BE2C (cell line): ENCODE measurements around the gene EHD4.

Experiments
- DNase-seq: peaks from one replicate; pipeline ENCODE4 v3.0.0-alpha.2; 2020
- H3K27me3 ChIP-seq: fragments of 250-450 bp; sonication (Bioruptor Pico); 2 replicates; pipeline ENCODE4 v1.5.1; 2020; ENCODE audit warnings: mild to moderate bottlenecking
- H3K36me3 ChIP-seq: fragments of 250-450 bp; sonication (Bioruptor Pico); 2 replicates; pipeline ENCODE4 v1.5.1; 2020; ENCODE audit warnings: mild to moderate bottlenecking
- H3K4me1 ChIP-seq: fragments of 250-450 bp; sonication (Bioruptor Pico); 2 replicates; pipeline ENCODE4 v1.5.1; 2020
- H3K4me3 ChIP-seq: 2 replicates; pipeline ENCODE4 v1.5.1; 2011; ENCODE audit warnings: low read depth, low read length
- H3K9me3 ChIP-seq: fragments of 250-450 bp; sonication (Bioruptor Pico); 2 replicates; pipeline ENCODE4 v1.5.1; 2020
- CTCF ChIP-seq: IDR thresholded peaks from 2 replicates; pipeline ENCODE4 v1.5.1; 2012; ENCODE audit warnings: mild to moderate bottlenecking, low read depth, low read length

The EHD4 gene

GRCh38 chr15:41887161-41887560 is 85.2 kb downstream of the EHD4 start:
- no peak overlapping the region for H3K4me3 ChIP-seq
- H3K36me3 ChIP-seq = no peaks in the 10 kb centered on the region
- peaks cover 12% of the 10 kb centered on the region for H3K4me1 ChIP-seq
- DNase-seq = no peak
- no peaks in the 10 kb centered on the region for H3K27me3 ChIP-seq
- no peaks in the 10 kb centered on the region for H3K9me3 ChIP-seq
- TF ChIP-seq CTCF = no peak

- Histone ChIP-seq H3K9me3 (no peaks in the 10 kb centered on the region), H3K4me1 (peaks cover 8% of the 10 kb centered on the region), H3K4me3 (no peak overlapping the region), H3K27me3 (no peaks in the 10 kb centered on the region), H3K36me3 (no peaks in the 10 kb centered on the region)
- DNase-seq = no peak
- no peak for TF ChIP-seq CTCF
Observed at GRCh38 chr15:41886741-41887140, 85.6 kb downstream of the EHD4 start.

GRCh38 chr15:41885841-41886240 is 86.5 kb downstream of the EHD4 start:
- Histone ChIP-seq H3K4me3 (no peak overlapping the region), H3K27me3 (no peaks in the 10 kb centered on the region), H3K4me1 (peaks cover 6% of the 10 kb centered on the region), H3K36me3 (no peaks in the 10 kb centered on the region), H3K9me3 (no peaks in the 10 kb centered on the region)
- DNase-seq = no peak
- TF ChIP-seq CTCF = no peak

- no peaks in the 10 kb centered on the region for H3K36me3 ChIP-seq
- peaks cover 6% of the 10 kb centered on the region for H3K4me1 ChIP-seq
- no peak for TF ChIP-seq CTCF
- H3K4me3 ChIP-seq = no peak overlapping the region
- H3K27me3 ChIP-seq = no peaks in the 10 kb centered on the region
- no peak for DNase-seq
- no peaks in the 10 kb centered on the region for H3K9me3 ChIP-seq
Observed at GRCh38 chr15:41885321-41885720, 87.0 kb downstream of the EHD4 start.

- DNase-seq = no peak
- Histone ChIP-seq H3K4me3 (no peak overlapping the region), H3K9me3 (no peaks in the 10 kb centered on the region), H3K4me1 (peaks cover 6% of the 10 kb centered on the region), H3K36me3 (no peaks in the 10 kb centered on the region), H3K27me3 (no peaks in the 10 kb centered on the region)
- TF ChIP-seq CTCF = no peak
Observed at GRCh38 chr15:41884458-41884857, 87.9 kb downstream of the EHD4 start.

- no peaks in the 10 kb centered on the region for H3K36me3 ChIP-seq
- no peak for DNase-seq
- no peaks in the 10 kb centered on the region for H3K27me3 ChIP-seq
- peaks cover 2% of the 10 kb centered on the region for H3K4me1 ChIP-seq
- H3K9me3 ChIP-seq = no peaks in the 10 kb centered on the region
- H3K4me3 ChIP-seq = no peak overlapping the region
- TF ChIP-seq CTCF = no peak
Observed at GRCh38 chr15:41883484-41883825, 88.9 kb downstream of the EHD4 start.
